ENCODE data around the gene ITPA.

GRCh38 chr20:3229798-3230197, 20.5 kb downstream of the ITPA start:
- TF ChIP-seq CTCF (IDR thresholded peaks at IDR 0.05) (no peak), EP300 (IDR thresholded peaks at IDR 0.05) (no peak)
